Keratinocyte (primary cell): ENCODE measurements around the gene SMYD4. TPM values are rescaled to one million over a fixed set of nuclear protein-coding genes. Genes with fewer than 3 reads are reported as not detected.

Experiments
- DNase-seq: peaks from one replicate; pipeline ENCODE4 v3.0.0-alpha.2; 2011; ENCODE audit warnings: low read depth, missing footprints, low spot score
- FAIRE-seq: peaks from 2 replicates; lab custom pipeline; 2011; peaks lifted over from hg19 to GRCh38; lab: Jason Lieb, UNC
- H2AFZ ChIP-seq: 2 replicates; pipeline ENCODE4 v1.6.0; 2012; ENCODE audit warnings: low read length, control low read depth, inconsistent platforms; ENCODE audit not compliant: control insufficient read depth
- H3K27ac ChIP-seq: 2 replicates; pipeline ENCODE4 v1.5.1; 2011; ENCODE audit warnings: low read length; ENCODE audit not compliant: control insufficient read depth, insufficient read depth
- H3K27me3 ChIP-seq: 3 replicates; pipeline ENCODE4 v1.6.0; 2011; ENCODE audit warnings: low read length; ENCODE audit not compliant: control insufficient read depth, insufficient read depth; ENCODE audit errors: extremely low read depth
- H3K36me3 ChIP-seq, 2 experiments: 2 replicates in 1 of 2; 3 replicates in 1 of 2; pipeline ENCODE4 v1.5.1; 2011; ENCODE audit warnings: low read length in 2 of 2, mild to moderate bottlenecking in 1 of 2; ENCODE audit not compliant: control insufficient read depth in 2 of 2, insufficient read depth in 2 of 2; ENCODE audit errors: extremely low read depth in 1 of 2
- H3K4me1 ChIP-seq: 3 replicates; pipeline ENCODE4 v1.5.1; 2011; ENCODE audit warnings: low read length; ENCODE audit not compliant: control insufficient read depth, insufficient read depth; ENCODE audit errors: extremely low read depth
- H3K4me2 ChIP-seq: 3 replicates; pipeline ENCODE4 v1.6.0; 2011; ENCODE audit warnings: low read depth, low read length; ENCODE audit not compliant: control insufficient read depth, insufficient read depth; ENCODE audit errors: extremely low read depth
- H3K4me3 ChIP-seq, 3 experiments: fragments of 200-600 bp in 1 of 3; sonication (generic) in 1 of 3; 2 replicates in 2 of 3; 3 replicates in 1 of 3; pipeline ENCODE4 v1.5.1; 2011 to 2016; ENCODE audit warnings: low read length in 3 of 3, mild to moderate bottlenecking in 3 of 3, control low read depth in 2 of 3, inconsistent platforms in 1 of 3, low read depth in 1 of 3, mixed read lengths in 1 of 3, mixed run types in 1 of 3, moderate library complexity in 1 of 3; ENCODE audit not compliant: control insufficient read depth in 2 of 3, insufficient read depth in 2 of 3; ENCODE audit errors: extremely low read depth in 1 of 3
- H3K79me2 ChIP-seq: 2 replicates; pipeline ENCODE4 v1.6.0; 2012; ENCODE audit warnings: low read length; ENCODE audit not compliant: control insufficient read depth, insufficient read depth
- H3K9ac ChIP-seq: 3 replicates; pipeline ENCODE4 v1.6.0; 2011; ENCODE audit warnings: low read length; ENCODE audit not compliant: control insufficient read depth, insufficient read depth; ENCODE audit errors: extremely low read depth
- H3K9me1 ChIP-seq: 3 replicates; pipeline ENCODE4 v1.6.0; 2011; ENCODE audit warnings: low read length; ENCODE audit not compliant: control insufficient read depth, insufficient read depth; ENCODE audit errors: extremely low read depth
- H3K9me3 ChIP-seq: 2 replicates; pipeline ENCODE4 v1.5.1; 2012; ENCODE audit warnings: low read depth, low read length; ENCODE audit not compliant: control insufficient read depth
- H4K20me1 ChIP-seq: 3 replicates; pipeline ENCODE4 v1.6.0; 2011; ENCODE audit warnings: low read length; ENCODE audit not compliant: control insufficient read depth, insufficient read depth; ENCODE audit errors: extremely low read depth
- CTCF ChIP-seq, 3 experiments: IDR thresholded peaks in 1 of 3; conservative IDR thresholded peaks in 1 of 3; optimal IDR thresholded peaks in 1 of 3; 2 replicates in 2 of 3; 3 replicates in 1 of 3; pipeline versions ENCODE3 to v1.5.1; 2011; ENCODE audit warnings: low read length in 3 of 3, mild to moderate bottlenecking in 3 of 3, moderate library complexity in 2 of 3, control low read depth in 1 of 3, inconsistent platforms in 1 of 3; ENCODE audit not compliant: insufficient read depth in 2 of 3; ENCODE audit errors: extremely low read depth in 1 of 3
- EZH2 ChIP-seq: IDR thresholded peaks from one replicate; pipeline ENCODE4 v1.6.1; 2012; ENCODE audit warnings: inconsistent platforms, mild to moderate bottlenecking, low read length, moderate library complexity
- dilution Hi-C: fragments of 300-500 bp; cut with MboI; formaldehyde crosslinking; loops from one replicate; pipeline ENCODE4 v1.7.0; 2020; ENCODE audit warnings: low sequenced_read_pairs; ENCODE audit not compliant: extremely low pct_ligation_motif_present
- polyA plus RNA-seq, 5 experiments: library from polyadenylated mRNA; depleted of rRNA in 3 of 5; stranded (reverse) in 3 of 5; stranded (forward) in 1 of 5; unstranded in 1 of 5; fragments of >200 nt; gene quantifications; 1 replicate in 1 of 5; 2 replicates in 3 of 5; 3 replicates in 1 of 5; pipeline versions ENCODE4 v1.2.1 to v1.2.3, GENCODE V29; 2011 to 2012; ENCODE audit warnings: missing spikeins in 2 of 5, low read depth in 1 of 5, low replicate concordance in 1 of 5

Gene SMYD4
- polyA plus RNA-seq, 1 donor (not counting 4 experiments of a cell fraction or from before 2014, with no cell fraction given) = 6.3 TPM

- FAIRE-seq (no peak), DNase-seq (no peak)
- Histone ChIP-seq H3K4me1 (peaks cover 22% of the 10 kb centered on the region), H3K9ac (no peak overlapping the region), H3K36me3 (no peaks in the 10 kb centered on the region), H3K27ac (no peak overlapping the region), H2AFZ (no peak overlapping the region), H3K4me2 (no peak overlapping the region), H3K9me3 (no peaks in the 10 kb centered on the region), H3K9me1 (no peaks in the 10 kb centered on the region), H3K27me3 (no peaks in the 10 kb centered on the region), H4K20me1 (no peaks in the 10 kb centered on the region), H3K79me2 (no peaks in the 10 kb centered on the region), H3K4me3 (no peak overlapping the region)
- dilution Hi-C loops = no loop called here
- no peak for TF ChIP-seq CTCF (optimal IDR thresholded peaks at IDR 0.05 in 1 of 3, IDR thresholded peaks at IDR 0.05 in 1 of 3, conservative IDR thresholded peaks at IDR 0.05 in 1 of 3; ENCODE audit: extremely low read depth in 1 of 3, insufficient read depth in 2 of 3, low read length in 3 of 3)
- TF ChIP-seq EZH2 = no peak
These were observed 79.1 kb downstream of the SMYD4 start for GRCh38 chr17:1750628-1751027.

DNA sequence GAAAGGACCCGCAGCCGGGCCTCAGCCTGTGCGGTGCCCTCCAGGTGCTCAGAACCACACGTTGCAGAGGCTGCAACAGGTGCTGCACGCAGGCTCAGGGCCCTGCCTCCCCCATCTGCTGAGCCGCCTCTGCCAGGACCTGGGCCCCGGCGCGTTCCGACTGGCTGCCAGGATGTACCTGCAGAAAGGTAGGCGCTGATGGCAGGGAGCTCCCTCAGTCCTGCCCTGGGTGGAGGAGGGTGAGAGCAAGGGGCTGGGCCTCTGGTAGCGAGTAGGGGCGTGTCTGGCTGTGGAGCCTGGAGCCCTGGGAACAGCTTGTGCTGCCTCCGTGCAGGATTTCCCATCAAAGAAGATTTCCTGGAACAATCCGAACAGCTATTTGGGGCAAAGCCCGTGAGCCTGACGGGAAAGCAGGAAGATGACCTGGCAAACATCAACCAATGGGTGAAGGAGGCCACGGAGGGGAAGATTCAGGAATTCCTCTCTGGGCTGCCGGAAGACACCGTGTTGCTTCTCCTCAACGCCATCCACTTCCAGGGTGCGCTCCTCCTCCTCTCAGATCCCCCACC is 82.6 kb downstream of the SMYD4 start:
- DNase-seq (peak; percentile 75), FAIRE-seq (peak; percentile 90)
- dilution Hi-C loops = no loop called here
- H3K9ac ChIP-seq = peak overlapping the region; percentile 62
- peak overlapping the region; percentile 86 for H2AFZ ChIP-seq
- no peak for TF ChIP-seq EZH2
- no peak for TF ChIP-seq CTCF (optimal IDR thresholded peaks at IDR 0.05 in 1 of 3, IDR thresholded peaks at IDR 0.05 in 1 of 3, conservative IDR thresholded peaks at IDR 0.05 in 1 of 3; ENCODE audit: extremely low read depth in 1 of 3, insufficient read depth in 2 of 3, low read length in 3 of 3)
- no peaks in the 10 kb centered on the region for H4K20me1 ChIP-seq
- H3K4me2 ChIP-seq = peak overlapping the region; percentile 82
- no peaks in the 10 kb centered on the region for H3K79me2 ChIP-seq
- H3K9me3 ChIP-seq = no peaks in the 10 kb centered on the region
- peak overlapping the region; percentile 15 to 59 (median 38) for H3K4me3 ChIP-seq
- no peaks in the 10 kb centered on the region for H3K9me1 ChIP-seq
- H3K4me1 ChIP-seq = peaks cover 11% of the 10 kb centered on the region
- no peaks in the 10 kb centered on the region for H3K36me3 ChIP-seq
- H3K27me3 ChIP-seq = no peaks in the 10 kb centered on the region
- H3K27ac ChIP-seq = peak overlapping the region; percentile 60
